ENCODE measurements around the gene DDX23.

- TF ChIP-seq, protein P1, sequence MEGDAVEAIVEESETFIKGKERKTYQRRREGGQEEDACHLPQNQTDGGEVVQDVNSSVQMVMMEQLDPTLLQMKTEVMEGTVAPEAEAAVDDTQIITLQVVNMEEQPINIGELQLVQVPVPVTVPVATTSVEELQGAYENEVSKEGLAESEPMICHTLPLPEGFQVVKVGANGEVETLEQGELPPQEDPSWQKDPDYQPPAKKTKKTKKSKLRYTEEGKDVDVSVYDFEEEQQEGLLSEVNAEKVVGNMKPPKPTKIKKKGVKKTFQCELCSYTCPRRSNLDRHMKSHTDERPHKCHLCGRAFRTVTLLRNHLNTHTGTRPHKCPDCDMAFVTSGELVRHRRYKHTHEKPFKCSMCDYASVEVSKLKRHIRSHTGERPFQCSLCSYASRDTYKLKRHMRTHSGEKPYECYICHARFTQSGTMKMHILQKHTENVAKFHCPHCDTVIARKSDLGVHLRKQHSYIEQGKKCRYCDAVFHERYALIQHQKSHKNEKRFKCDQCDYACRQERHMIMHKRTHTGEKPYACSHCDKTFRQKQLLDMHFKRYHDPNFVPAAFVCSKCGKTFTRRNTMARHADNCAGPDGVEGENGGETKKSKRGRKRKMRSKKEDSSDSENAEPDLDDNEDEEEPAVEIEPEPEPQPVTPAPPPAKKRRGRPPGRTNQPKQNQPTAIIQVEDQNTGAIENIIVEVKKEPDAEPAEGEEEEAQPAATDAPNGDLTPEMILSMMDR (IDR thresholded peaks at IDR 0.05; ENCODE audit: low read length) = peak; percentile 93
- TF ChIP-seq EZH2 (IDR thresholded peaks at IDR 0.05; ENCODE audit: borderline replicate concordance, low read length) = no peak
Observed at GRCh38 chr12:48795550-48796455, 56.2 kb downstream of the DDX23 start.

All from OCI-LY1 (cell line).